ENCODE data around the gene GP9.

GP9 gene

DNA sequence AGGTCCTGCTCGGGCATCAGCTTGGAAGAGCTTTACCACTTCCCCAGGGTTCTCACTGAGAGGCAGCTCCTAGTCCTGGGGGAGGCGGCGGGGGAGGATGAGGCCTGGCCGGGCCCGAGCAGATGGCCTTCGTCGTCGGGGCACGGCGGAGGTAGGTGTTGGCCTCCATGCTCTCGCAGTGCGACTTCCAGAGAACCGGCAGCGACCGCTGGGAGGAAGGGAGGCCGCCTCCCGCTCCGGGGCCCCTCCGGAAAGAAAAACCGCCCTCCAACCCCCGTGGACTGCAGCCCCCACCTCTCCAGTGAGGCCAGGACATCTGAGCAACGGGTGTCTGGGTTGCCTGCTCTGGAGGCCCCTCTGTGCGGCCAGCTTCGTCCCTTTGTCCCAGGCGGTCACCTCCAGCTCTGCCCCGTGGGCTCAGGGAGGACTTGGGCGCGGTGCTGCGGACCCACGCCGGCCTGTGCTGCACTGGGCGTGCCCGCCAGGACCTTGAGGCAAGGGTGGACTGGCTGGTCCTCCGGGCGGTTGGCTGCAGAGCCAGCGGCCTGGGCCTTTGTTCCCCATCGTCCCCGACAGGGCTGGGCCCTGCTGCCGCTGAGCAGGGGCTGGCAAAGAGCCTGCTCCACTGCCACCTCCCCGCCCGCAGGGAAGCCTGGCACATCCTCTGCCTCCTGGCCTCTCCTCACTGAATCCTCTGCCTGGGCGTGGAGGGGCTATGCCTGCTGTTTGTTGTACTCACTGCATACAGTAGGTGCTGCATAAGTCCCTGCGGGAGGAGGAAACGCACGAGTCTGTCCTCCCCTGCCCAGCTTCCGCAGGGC, 13.6 kb upstream of the GP9 start:
- Histone ChIP-seq H3K36me3 (ENCODE audit: insufficient read depth, low read length) (no peaks in the 10 kb centered on the region), H3K4me3 (ENCODE audit: low read length) (no peak overlapping the region), H3K4me1 (ENCODE audit: insufficient read depth, low read length) (no peaks in the 10 kb centered on the region), H3K27me3 (ENCODE audit: insufficient read depth, low read length) (no peaks in the 10 kb centered on the region), H3K9me3 (ENCODE audit: low read length) (peaks cover 18% of the 10 kb centered on the region), H2AFZ (ENCODE audit: low read depth, low read length) (no peak overlapping the region)

DNA sequence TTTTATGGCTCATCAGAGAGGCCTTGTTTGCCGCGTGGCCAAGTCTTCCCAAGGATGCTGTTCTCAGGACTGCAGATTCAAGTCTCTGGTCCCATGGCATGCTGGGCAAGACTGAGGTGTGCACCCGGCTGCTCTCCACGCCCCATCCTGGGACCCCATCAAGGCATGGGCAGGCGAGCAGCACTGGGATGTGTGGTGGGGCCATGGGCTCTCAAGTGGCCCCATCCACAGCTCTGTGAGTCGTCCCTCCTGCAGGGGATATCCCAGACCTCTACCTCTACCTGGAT, 13.1 kb upstream of the GP9 start:
- no peaks in the 10 kb centered on the region for H3K36me3 ChIP-seq (ENCODE audit: insufficient read depth, low read length)
- no peaks in the 10 kb centered on the region for H3K27me3 ChIP-seq (ENCODE audit: insufficient read depth, low read length)
- H3K4me3 ChIP-seq (ENCODE audit: low read length), result no peak overlapping the region
- peaks cover 15% of the 10 kb centered on the region for H3K9me3 ChIP-seq (ENCODE audit: low read length)
- H2AFZ ChIP-seq (ENCODE audit: low read depth, low read length), result no peak overlapping the region
- no peaks in the 10 kb centered on the region for H3K4me1 ChIP-seq (ENCODE audit: insufficient read depth, low read length)

DNA sequence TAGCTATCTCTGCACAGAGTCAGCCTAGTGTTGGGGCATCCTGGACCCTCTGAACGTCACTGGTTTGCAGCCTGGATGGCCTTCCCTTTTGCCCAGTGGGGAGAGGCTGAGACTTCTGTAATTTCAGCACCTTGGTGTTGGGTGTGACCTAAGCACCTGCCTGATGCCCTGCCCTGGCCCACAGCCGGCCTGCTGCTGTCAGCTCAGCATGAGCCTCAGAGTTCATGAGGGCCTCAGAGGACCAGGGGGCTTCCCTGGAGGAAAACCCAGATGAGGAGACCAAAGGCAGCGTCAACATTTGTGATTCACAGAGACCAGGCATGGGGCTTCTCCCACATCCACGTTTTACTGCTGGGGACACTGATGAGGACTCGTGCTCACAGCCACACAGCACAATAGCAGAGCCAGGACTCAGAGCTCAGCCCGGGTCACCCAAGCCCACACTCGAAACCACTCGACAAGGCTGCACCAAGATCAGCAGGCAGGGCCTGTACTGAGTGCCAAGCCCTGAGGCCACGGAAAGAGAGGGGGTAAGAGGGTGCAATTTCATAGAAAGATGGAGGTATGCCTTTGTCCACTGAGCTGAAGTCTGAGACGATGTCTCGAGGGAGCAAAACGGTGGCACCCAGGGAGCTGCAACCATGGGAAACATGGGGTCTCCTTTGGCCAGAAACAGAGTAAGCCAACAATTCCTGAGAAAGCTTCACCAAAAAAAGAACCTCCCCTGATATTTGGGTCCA, 9.9 kb upstream of the GP9 start:
- peaks cover 10% of the 10 kb centered on the region for H3K4me1 ChIP-seq (ENCODE audit: insufficient read depth, low read length)
- no peaks in the 10 kb centered on the region for H3K36me3 ChIP-seq (ENCODE audit: insufficient read depth, low read length)
- no peak overlapping the region for H3K4me3 ChIP-seq (ENCODE audit: low read length)
- no peaks in the 10 kb centered on the region for H3K27me3 ChIP-seq (ENCODE audit: insufficient read depth, low read length)
- no peak overlapping the region for H2AFZ ChIP-seq (ENCODE audit: low read depth, low read length)
- H3K9me3 ChIP-seq (ENCODE audit: low read length), result peaks cover 14% of the 10 kb centered on the region

DNA sequence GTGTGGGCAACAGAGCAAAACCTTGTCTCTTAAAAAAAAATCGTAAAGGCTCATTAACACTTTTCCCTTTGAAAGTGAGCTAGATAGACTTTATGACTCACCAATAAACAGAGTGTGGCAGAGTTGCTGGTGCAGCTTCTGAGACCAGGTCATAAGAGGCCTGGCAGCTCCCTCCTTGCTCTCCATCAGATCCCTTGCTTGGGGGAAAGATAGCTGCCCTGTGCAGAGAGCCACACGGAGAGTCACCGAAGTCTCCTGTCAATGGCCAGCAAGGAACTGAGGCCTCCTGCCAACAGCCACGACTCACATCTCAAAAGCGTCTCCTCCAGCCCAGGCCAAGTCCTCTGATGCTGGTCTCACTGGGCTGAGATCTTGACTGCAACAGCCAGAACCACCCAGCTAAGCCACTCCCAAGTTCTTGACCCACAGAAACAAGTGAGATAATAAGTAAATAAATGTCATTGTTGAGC, 8.7 kb upstream of the GP9 start:
- H3K36me3 ChIP-seq (ENCODE audit: insufficient read depth, low read length), result no peaks in the 10 kb centered on the region
- no peaks in the 10 kb centered on the region for H3K27me3 ChIP-seq (ENCODE audit: insufficient read depth, low read length)
- no peak overlapping the region for H2AFZ ChIP-seq (ENCODE audit: low read depth, low read length)
- H3K4me1 ChIP-seq (ENCODE audit: insufficient read depth, low read length), result peaks cover 10% of the 10 kb centered on the region
- peaks cover 6% of the 10 kb centered on the region for H3K9me3 ChIP-seq (ENCODE audit: low read length)
- no peak overlapping the region for H3K4me3 ChIP-seq (ENCODE audit: low read length)

DNA sequence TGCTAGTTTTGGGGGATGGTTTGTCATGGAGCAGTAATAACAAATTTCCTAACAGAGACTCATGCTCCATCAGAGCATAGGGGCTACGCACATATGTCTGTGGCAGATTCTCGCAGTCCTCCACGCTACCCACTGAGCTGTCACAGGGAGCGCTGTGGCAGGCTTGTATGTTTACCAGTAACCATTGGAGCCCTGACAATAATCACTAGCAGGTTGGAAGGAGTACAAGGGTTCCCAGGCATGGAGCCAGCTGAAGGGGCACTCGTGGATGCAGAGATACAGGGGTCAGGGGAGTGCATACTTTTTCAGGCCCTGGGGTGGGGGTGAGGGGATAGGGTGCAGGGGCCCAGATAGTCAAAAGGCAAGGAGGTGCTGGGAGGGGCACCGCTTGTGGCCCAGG, 7.9 kb upstream of the GP9 start:
- no peaks in the 10 kb centered on the region for H3K9me3 ChIP-seq (ENCODE audit: low read length)
- H3K27me3 ChIP-seq (ENCODE audit: insufficient read depth, low read length), result no peaks in the 10 kb centered on the region
- no peak overlapping the region for H3K4me3 ChIP-seq (ENCODE audit: low read length)
- H3K4me1 ChIP-seq (ENCODE audit: insufficient read depth, low read length), result peaks cover 10% of the 10 kb centered on the region
- no peaks in the 10 kb centered on the region for H3K36me3 ChIP-seq (ENCODE audit: insufficient read depth, low read length)
- H2AFZ ChIP-seq (ENCODE audit: low read depth, low read length), result no peak overlapping the region

DNA sequence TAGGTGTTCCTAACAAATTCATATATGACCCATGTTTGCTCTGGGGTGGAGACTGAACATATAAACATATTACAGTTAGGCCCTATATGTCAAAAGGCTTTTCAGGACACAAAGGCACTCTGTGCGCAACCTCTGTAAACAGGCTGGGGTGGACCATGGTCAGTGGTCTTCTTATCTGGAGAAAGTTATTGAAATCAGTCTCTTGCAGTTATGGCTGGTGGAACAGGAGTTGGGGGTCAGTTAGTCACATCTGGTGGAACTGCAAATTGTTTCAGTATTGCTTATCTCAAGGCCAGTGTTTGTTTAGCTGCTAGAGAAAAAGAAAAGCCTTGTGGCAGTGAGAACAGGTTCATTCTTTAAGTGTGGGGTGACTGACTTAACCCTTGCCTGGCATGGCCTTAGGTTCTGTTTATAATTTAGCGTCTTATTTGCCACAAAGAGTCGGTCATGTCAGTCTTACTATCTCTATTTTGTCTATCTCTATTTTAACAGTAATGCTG, 5.9 kb upstream of the GP9 start:
- Histone ChIP-seq H2AFZ (ENCODE audit: low read depth, low read length) (no peak overlapping the region), H3K4me3 (ENCODE audit: low read length) (no peak overlapping the region), H3K9me3 (ENCODE audit: low read length) (no peaks in the 10 kb centered on the region), H3K4me1 (ENCODE audit: insufficient read depth, low read length) (peaks cover 10% of the 10 kb centered on the region), H3K36me3 (ENCODE audit: insufficient read depth, low read length) (no peaks in the 10 kb centered on the region), H3K27me3 (ENCODE audit: insufficient read depth, low read length) (no peaks in the 10 kb centered on the region)

DNA sequence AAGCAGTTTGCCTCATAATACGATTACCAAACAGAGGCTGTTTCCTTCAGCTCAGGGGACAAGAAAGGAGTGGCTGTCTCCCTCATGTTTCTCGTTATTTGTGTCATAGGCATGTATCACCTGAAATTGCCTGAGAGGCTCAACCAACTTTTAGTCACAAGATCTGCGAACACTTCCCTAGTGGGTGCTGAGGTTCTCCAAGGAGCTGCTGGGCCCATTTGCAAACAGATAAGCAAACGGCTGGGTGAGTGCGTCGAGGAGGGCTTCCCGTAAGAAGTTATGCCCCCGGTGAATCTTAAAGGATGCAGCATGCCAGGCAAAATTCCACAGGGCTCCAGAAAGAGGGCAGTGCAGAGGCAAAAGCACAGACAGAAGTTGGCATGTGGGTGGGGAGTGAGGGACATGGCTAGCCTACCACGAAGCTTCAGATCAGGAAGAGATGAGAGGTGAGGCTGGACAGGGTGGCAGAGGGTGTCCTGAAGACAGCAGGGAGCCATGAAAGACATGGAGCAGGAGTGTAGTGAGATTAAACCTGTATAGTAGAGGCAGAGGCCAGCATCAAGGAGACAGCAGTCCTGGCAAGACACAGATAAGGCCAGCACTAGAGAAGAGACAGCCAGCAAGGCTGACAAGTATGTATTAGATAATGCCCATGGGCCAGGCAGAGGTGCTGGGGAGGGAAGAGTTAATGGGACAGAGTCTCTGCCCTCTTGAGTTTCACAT, 4.0 kb upstream of the GP9 start:
- Histone ChIP-seq H3K27me3 (ENCODE audit: insufficient read depth, low read length) (no peaks in the 10 kb centered on the region), H3K4me1 (ENCODE audit: insufficient read depth, low read length) (peaks cover 10% of the 10 kb centered on the region), H2AFZ (ENCODE audit: low read depth, low read length) (no peak overlapping the region), H3K36me3 (ENCODE audit: insufficient read depth, low read length) (no peaks in the 10 kb centered on the region), H3K4me3 (ENCODE audit: low read length) (no peak overlapping the region), H3K9me3 (ENCODE audit: low read length) (no peaks in the 10 kb centered on the region)

DNA sequence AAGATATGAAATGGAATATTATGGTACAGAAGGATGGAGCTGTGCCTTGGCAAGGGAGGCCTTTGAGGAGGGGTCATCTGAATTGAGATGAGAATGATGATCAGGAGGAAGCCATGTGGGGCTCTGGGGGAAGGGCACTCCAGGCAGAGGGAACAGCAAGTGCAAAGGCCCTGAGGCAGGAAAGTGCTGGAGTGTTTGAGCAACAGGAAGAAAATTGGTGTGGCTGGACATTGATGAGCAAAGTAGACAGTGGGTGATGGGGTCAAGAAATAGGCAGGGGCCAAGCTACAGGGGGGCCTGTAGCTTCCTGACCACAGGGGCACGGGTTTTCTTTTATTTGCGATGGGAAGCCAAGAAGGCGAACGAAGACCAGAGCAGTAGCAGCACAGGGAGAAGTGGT, 3.3 kb upstream of the GP9 start:
- Histone ChIP-seq H2AFZ (ENCODE audit: low read depth, low read length) (no peak overlapping the region), H3K27me3 (ENCODE audit: insufficient read depth, low read length) (no peaks in the 10 kb centered on the region), H3K36me3 (ENCODE audit: insufficient read depth, low read length) (no peaks in the 10 kb centered on the region), H3K9me3 (ENCODE audit: low read length) (no peaks in the 10 kb centered on the region), H3K4me3 (ENCODE audit: low read length) (no peak overlapping the region), H3K4me1 (ENCODE audit: insufficient read depth, low read length) (peaks cover 10% of the 10 kb centered on the region)

DNA sequence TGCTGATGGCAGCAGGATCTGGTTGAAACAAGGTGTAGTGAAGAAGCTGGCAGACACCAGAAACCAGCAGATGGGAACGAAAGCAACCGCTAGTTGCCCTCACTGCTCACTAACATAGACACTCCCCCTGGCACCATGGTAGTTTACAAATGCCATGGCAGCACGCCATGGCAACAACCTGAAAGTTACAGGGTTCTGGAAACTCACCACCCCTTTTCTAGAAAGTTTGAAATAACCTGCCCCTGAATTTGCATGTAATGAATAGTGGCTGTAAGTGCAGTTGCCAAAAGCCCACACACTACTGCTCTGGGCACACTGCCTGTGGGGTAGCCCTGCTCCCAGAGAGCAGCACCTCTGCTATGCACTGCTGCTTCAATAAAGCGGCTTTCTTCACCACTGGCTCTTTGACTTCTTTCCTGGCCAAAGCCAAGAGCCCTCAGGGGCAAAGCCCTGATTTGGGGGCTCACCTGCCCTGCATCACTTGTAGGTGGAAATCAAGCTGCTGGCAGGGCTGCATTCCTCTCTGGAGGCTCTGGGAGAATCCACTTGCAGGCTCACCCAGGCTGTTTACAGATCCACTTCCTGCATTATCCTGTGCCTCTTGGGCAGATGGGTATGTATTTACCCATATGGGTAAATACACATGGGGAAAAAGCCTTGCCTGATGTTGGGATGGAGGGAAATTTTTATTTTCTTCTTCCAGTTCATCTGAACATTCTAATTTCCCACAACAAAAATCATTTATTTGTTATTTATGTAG, 2.0 kb upstream of the GP9 start:
- no peak overlapping the region for H3K4me3 ChIP-seq (ENCODE audit: low read length)
- H3K36me3 ChIP-seq (ENCODE audit: insufficient read depth, low read length), result no peaks in the 10 kb centered on the region
- peaks cover 2% of the 10 kb centered on the region for H3K4me1 ChIP-seq (ENCODE audit: insufficient read depth, low read length)
- H2AFZ ChIP-seq (ENCODE audit: low read depth, low read length), result no peak overlapping the region
- H3K27me3 ChIP-seq (ENCODE audit: insufficient read depth, low read length), result no peaks in the 10 kb centered on the region
- H3K9me3 ChIP-seq (ENCODE audit: low read length), result no peaks in the 10 kb centered on the region

DNA sequence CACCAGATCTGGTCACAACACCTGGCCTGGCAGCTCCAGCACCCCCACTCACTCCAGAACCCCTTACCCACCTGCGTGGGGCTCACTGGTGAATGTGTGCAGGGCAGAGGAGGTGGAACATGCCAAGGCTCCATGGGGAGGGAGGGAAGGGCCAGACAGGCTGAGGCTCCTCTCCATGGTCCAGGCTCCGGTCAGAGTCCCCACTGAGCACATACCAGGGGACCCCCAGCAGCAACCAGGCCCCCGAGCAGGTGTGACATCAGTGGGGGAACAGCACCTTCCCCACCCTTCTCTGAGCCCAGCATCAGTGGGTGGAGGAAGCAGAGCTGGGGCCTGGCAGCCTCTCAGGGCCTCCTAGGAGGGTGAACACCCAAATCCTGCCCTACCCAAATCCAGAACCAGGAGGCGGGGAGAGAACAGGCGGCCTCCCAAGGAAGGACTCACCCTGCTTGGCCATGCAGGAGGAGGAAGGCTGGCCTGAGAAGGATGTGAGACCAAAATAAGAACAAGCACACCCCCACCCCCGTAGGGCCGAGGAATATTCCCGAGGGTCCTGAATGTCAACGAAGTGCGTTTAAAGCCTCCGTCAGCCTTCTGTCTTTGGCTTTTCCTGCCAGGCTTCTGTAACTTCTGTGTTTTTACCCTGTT, 1.1 kb upstream of the GP9 start:
- no peaks in the 10 kb centered on the region for H3K27me3 ChIP-seq (ENCODE audit: insufficient read depth, low read length)
- no peak overlapping the region for H3K4me3 ChIP-seq (ENCODE audit: low read length)
- H3K36me3 ChIP-seq (ENCODE audit: insufficient read depth, low read length), result no peaks in the 10 kb centered on the region
- no peaks in the 10 kb centered on the region for H3K4me1 ChIP-seq (ENCODE audit: insufficient read depth, low read length)
- no peaks in the 10 kb centered on the region for H3K9me3 ChIP-seq (ENCODE audit: low read length)
- H2AFZ ChIP-seq (ENCODE audit: low read depth, low read length), result no peak overlapping the region

DNA sequence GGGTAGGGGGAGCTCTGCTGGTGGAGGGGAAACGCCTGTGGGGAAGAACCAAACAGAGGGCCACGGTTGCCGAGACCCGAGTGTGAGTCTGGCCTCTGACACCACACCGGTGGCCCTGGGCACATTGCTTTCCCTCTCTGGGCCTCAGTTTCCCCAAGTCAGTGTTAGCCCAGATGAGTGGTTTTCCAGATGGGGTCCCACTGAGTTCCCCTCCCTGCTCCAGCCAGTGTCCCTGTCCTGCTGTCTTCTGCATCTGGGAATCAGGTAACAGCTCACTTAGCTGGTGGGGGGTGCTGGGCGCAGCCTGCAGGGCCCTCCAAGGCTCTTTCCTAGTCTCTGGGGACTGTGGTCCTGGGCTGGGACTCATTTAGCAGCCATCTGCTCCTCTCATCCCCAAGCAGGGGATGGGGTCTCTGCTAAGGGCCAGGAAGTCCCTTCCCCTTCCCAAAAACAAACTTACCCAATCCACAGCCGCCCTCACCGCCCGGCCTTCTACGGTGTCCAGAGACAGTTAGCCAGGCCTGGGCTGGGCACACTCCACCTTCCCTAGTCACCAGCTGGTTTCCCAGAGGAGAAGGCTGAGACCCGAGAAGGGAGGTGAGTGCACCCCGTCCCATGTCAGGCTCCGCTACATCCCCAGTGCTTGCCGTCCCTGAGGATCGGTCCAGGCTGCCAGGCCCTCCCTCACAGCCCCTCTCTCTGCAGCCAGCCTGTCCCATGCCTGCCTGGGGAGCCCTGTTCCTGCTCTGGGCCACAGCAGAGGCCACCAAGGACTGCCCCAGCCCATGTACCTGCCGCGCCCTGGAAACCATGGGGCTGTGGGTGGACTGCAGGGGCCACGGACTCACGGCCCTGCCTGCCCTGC, 676 bp downstream of the GP9 start:
- H2AFZ ChIP-seq (ENCODE audit: low read depth, low read length), result no peak overlapping the region
- H3K36me3 ChIP-seq (ENCODE audit: insufficient read depth, low read length), result no peaks in the 10 kb centered on the region
- no peak overlapping the region for H3K4me3 ChIP-seq (ENCODE audit: low read length)
- H3K27me3 ChIP-seq (ENCODE audit: insufficient read depth, low read length), result no peaks in the 10 kb centered on the region
- no peaks in the 10 kb centered on the region for H3K9me3 ChIP-seq (ENCODE audit: low read length)
- no peaks in the 10 kb centered on the region for H3K4me1 ChIP-seq (ENCODE audit: insufficient read depth, low read length)
